GM12891 (cell line): ENCODE data around the gene SCAF1.

ENCODE experiments used
- PAX5 ChIP-seq: IDR thresholded peaks from 2 replicates; pipeline ENCODE4 v1.6.1; 2011; ENCODE audit warnings: low read length, moderate library complexity, mild to moderate bottlenecking; ENCODE audit not compliant: insufficient read depth, severe bottlenecking
- POLR2A ChIP-seq: IDR thresholded peaks from 2 replicates; pipeline ENCODE4 v1.6.1; 2011; ENCODE audit warnings: low read depth, low read length, control low read depth
- POLR2AphosphoS5 ChIP-seq: IDR thresholded peaks from 2 replicates; pipeline ENCODE4 v1.6.1; 2011; ENCODE audit warnings: low read depth, low read length, control low read depth
- POU2F2 ChIP-seq: IDR thresholded peaks from 2 replicates; pipeline ENCODE4 v1.6.1; 2011; ENCODE audit warnings: low read depth, mild to moderate bottlenecking, control low read depth, low read length, moderate library complexity
- SPI1 ChIP-seq: IDR thresholded peaks from 2 replicates; pipeline ENCODE4 v1.6.1; 2011; ENCODE audit warnings: low read depth, low read length, control low read depth
- TAF1 ChIP-seq: IDR thresholded peaks from 2 replicates; pipeline ENCODE4 v1.6.1; 2011; ENCODE audit warnings: low read depth, low read length, control low read depth

GRCh38 chr19:49629659-49630058 lies 12.3 kb upstream of the SCAF1 start:
- TF ChIP-seq TAF1 = no peak
- no peak for TF ChIP-seq POLR2A
- no peak for TF ChIP-seq POLR2AphosphoS5
- TF ChIP-seq POU2F2 = no peak
- no peak for TF ChIP-seq PAX5
- no peak for TF ChIP-seq SPI1
